HL-60 (cell line): ENCODE results near the gene PRPSAP1.

Experiments
- DNase-seq, 2 experiments: peaks; one replicate each; pipeline ENCODE4 v3.0.0-alpha.2; 2010 to 2020; ENCODE audit warnings: low read depth in 1 of 2, low spot score in 1 of 2
- H3K27ac ChIP-seq: fragments of 250-450 bp; sonication (Bioruptor Pico); replicated peaks from 2 replicates; pipeline ENCODE4 v1.5.1; 2020; ENCODE audit warnings: mild to moderate bottlenecking, moderate library complexity
- H3K27me3 ChIP-seq: fragments of 250-450 bp; sonication (Bioruptor Pico); 2 replicates; pipeline ENCODE4 v1.5.1; 2021; ENCODE audit warnings: mild to moderate bottlenecking, moderate library complexity; ENCODE audit not compliant: insufficient read depth, poor library complexity, severe bottlenecking
- H3K4me3 ChIP-seq: replicated peaks from 2 replicates; pipeline ENCODE4 v1.5.1; 2011; ENCODE audit warnings: mild to moderate bottlenecking, control low read depth, low read length; ENCODE audit not compliant: insufficient read depth
- GABPA ChIP-seq: IDR thresholded peaks from 2 replicates; pipeline ENCODE4 v1.6.1; 2012; ENCODE audit warnings: low read depth
- POLR2AphosphoS5 ChIP-seq: IDR thresholded peaks from 2 replicates; pipeline ENCODE4 v1.6.1; 2012; ENCODE audit warnings: low read depth
- SPI1 ChIP-seq: IDR thresholded peaks from 2 replicates; pipeline ENCODE4 v1.6.1; 2012; ENCODE audit warnings: low read depth, mild to moderate bottlenecking, borderline replicate concordance
- TF ChIP-seq, protein P1 (sequence below): IDR thresholded peaks from 2 replicates; pipeline ENCODE4 v1.6.1; 2012; ENCODE audit warnings: low read depth; ENCODE audit not compliant: insufficient replicate concordance
- TF ChIP-seq, protein P2 (sequence below): IDR thresholded peaks from one replicate; pipeline ENCODE4 v1.5.1; 2011; ENCODE audit warnings: low read length, control low read depth, inconsistent platforms; ENCODE audit not compliant: insufficient read depth

The PRPSAP1 gene

DNA sequence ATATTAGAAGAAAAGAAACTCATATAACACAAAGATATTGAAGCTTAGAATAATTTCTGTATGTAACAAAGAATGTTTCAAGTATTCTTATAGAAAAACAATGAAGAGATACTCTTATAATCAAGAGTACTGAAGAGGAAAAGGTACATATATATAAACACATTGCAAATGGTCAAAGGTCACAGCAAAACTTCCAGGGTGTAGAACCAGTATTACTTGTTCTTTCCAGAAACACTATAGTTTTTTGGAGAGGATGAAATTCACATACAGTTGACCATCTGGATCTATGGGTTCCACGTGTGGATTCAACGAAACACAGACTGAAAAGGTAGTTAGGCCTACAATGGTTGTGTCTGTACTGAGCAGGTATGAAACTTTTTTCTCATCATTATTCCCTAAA, 22.6 kb downstream of the PRPSAP1 start:
- no peak for DNase-seq

DNA sequence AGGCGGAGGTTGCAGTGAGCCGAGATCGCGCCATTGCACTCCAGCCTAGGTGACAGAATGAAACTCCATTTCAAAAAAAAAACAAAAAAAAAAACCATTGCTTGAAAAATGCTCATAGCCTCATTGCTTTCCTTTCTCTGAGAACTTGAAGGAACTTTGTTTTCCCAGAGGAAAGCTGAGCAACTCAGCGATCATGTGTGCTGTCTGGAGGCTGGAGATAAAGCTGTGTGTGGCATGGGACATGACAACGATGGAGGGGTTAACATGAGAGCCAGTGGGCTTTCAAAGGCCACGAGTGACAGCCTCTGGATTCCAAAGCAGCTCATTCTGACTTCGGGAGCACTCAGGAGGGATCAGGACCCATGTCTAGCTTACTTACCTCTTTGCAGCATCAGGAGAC, 24.1 kb downstream of the PRPSAP1 start:
- no peak for DNase-seq
- Histone ChIP-seq H3K4me3 (no peak overlapping the region), H3K27me3 (no peaks in the 10 kb centered on the region), H3K27ac (no peak overlapping the region)
- TF ChIP-seq POLR2AphosphoS5 (no peak), GABPA (no peak), SPI1 (no peak)
- TF ChIP-seq, protein P1, sequence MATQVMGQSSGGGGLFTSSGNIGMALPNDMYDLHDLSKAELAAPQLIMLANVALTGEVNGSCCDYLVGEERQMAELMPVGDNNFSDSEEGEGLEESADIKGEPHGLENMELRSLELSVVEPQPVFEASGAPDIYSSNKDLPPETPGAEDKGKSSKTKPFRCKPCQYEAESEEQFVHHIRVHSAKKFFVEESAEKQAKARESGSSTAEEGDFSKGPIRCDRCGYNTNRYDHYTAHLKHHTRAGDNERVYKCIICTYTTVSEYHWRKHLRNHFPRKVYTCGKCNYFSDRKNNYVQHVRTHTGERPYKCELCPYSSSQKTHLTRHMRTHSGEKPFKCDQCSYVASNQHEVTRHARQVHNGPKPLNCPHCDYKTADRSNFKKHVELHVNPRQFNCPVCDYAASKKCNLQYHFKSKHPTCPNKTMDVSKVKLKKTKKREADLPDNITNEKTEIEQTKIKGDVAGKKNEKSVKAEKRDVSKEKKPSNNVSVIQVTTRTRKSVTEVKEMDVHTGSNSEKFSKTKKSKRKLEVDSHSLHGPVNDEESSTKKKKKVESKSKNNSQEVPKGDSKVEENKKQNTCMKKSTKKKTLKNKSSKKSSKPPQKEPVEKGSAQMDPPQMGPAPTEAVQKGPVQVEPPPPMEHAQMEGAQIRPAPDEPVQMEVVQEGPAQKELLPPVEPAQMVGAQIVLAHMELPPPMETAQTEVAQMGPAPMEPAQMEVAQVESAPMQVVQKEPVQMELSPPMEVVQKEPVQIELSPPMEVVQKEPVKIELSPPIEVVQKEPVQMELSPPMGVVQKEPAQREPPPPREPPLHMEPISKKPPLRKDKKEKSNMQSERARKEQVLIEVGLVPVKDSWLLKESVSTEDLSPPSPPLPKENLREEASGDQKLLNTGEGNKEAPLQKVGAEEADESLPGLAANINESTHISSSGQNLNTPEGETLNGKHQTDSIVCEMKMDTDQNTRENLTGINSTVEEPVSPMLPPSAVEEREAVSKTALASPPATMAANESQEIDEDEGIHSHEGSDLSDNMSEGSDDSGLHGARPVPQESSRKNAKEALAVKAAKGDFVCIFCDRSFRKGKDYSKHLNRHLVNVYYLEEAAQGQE, result no peak
- TF ChIP-seq, protein P2, sequence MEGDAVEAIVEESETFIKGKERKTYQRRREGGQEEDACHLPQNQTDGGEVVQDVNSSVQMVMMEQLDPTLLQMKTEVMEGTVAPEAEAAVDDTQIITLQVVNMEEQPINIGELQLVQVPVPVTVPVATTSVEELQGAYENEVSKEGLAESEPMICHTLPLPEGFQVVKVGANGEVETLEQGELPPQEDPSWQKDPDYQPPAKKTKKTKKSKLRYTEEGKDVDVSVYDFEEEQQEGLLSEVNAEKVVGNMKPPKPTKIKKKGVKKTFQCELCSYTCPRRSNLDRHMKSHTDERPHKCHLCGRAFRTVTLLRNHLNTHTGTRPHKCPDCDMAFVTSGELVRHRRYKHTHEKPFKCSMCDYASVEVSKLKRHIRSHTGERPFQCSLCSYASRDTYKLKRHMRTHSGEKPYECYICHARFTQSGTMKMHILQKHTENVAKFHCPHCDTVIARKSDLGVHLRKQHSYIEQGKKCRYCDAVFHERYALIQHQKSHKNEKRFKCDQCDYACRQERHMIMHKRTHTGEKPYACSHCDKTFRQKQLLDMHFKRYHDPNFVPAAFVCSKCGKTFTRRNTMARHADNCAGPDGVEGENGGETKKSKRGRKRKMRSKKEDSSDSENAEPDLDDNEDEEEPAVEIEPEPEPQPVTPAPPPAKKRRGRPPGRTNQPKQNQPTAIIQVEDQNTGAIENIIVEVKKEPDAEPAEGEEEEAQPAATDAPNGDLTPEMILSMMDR, result no peak

More for the DNA sequence above, 22.6 kb downstream of the PRPSAP1 start:
- Histone ChIP-seq H3K4me3 (no peak overlapping the region), H3K27me3 (no peaks in the 10 kb centered on the region), H3K27ac (no peak overlapping the region)
- TF ChIP-seq SPI1, result no peak
- TF ChIP-seq, protein P2, result no peak
- TF ChIP-seq GABPA, result no peak
- no peak for TF ChIP-seq POLR2AphosphoS5
- TF ChIP-seq, protein P1, result no peak

DNA sequence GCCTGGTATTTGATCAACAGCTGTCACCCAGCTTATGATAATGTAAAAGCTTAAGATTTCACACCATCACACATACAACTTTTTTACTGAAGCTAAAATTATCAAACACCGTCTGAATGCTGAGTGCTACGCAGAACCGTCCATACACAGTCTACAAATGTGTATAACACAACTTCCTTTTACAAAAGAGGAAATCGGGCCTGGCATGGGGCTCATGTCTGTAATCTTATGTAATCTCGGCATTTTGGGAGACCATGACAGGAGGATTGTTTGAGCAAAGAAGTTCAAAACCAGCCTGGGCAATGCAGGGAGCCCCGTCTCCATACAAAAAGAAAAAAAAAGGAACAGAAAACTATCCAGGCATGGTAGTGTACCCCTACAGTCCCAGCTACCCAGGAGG, 26.0 kb downstream of the PRPSAP1 start:
- TF ChIP-seq SPI1 (peak; percentile 91), GABPA (no peak)
- no peak overlapping the region for H3K4me3 ChIP-seq
- no peaks in the 10 kb centered on the region for H3K27me3 ChIP-seq
- peak in 1 of 2 experiments; percentile 88 for DNase-seq
- H3K27ac ChIP-seq, result peak overlapping the region; percentile 80

DNA sequence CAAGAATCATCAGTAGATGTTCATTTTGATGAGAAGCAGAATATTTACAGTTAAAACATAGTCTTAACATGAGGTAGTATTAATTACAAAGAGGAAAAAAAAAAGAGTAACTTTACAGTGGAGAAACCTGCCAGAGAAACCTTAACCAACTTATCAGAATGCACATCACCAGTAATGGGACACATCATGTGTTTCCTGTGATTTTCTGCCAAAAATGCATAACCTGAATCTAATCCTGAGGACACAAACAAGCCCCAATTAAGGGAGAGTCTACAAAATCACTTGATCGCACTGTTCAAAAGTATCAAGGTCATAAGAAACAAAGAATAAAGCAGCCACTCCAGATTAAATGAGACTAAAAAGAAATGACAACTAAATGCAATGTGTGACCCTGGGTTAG, 27.4 kb downstream of the PRPSAP1 start:
- DNase-seq, result no peak
- TF ChIP-seq, protein P2, result no peak
- TF ChIP-seq, protein P1, result no peak
- TF ChIP-seq POLR2AphosphoS5 (no peak), SPI1 (no peak), GABPA (no peak)
- Histone ChIP-seq H3K27ac (peak overlapping the region; percentile 80), H3K27me3 (no peaks in the 10 kb centered on the region), H3K4me3 (no peak overlapping the region)
